ENCODE data around the gene ELL2.

GRCh38 chr5:95895771-95896170 is 65.9 kb downstream of the ELL2 start:
- no peak for TF ChIP-seq CTCF (IDR thresholded peaks at IDR 0.05)
- no peak for TF ChIP-seq ZNF138 (CRISPR knock-in tag; conservative IDR thresholded peaks at IDR 0.05)
- no peak for TF ChIP-seq ZNF263 (CRISPR knock-in tag; IDR thresholded peaks at IDR 0.05; ENCODE audit: low read depth)
- TF ChIP-seq TEAD4 (CRISPR knock-in tag; IDR thresholded peaks at IDR 0.05) = no peak
- TF ChIP-seq, protein P1, sequence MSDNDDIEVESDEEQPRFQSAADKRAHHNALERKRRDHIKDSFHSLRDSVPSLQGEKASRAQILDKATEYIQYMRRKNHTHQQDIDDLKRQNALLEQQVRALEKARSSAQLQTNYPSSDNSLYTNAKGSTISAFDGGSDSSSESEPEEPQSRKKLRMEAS (CRISPR knock-in tag; IDR thresholded peaks at IDR 0.05) = no peak
- no peak for TF ChIP-seq ELF4 (CRISPR knock-in tag; IDR thresholded peaks at IDR 0.05; ENCODE audit: low read depth)
